K562 (cell line): Measurements from ENCODE around the gene GRPEL2. TPM values are rescaled to one million over a fixed set of nuclear protein-coding genes. Genes with fewer than 3 reads are reported as not detected.

ENCODE experiments used
- ATF1 ChIP-seq, 2 experiments: fragments of 450-650 bp in 1 of 2; IDR thresholded peaks; 2 replicates each; pipeline ENCODE4 v1.6.1; 2016; ENCODE audit warnings: missing compliant biosample characterization in 1 of 2, missing genetic modification characterization in 1 of 2
- BRD9 ChIP-seq: fragments of 450-650 bp; IDR thresholded peaks from 2 replicates; pipeline ENCODE4 v1.6.1; 2018; ENCODE audit warnings: low read depth; ENCODE audit not compliant: partially characterized antibody
- DLX4 ChIP-seq: fragments of 250-450 bp; sonication (Bioruptor Pico); IDR thresholded peaks from 2 replicates; pipeline ENCODE4 v1.6.1; 2021; ENCODE audit warnings: mild to moderate bottlenecking
- E2F3 ChIP-seq: fragments of 250-450 bp; sonication (Bioruptor Pico); IDR thresholded peaks from 2 replicates; pipeline ENCODE4 v1.4.0; 2020; ENCODE audit warnings: mild to moderate bottlenecking
- HDAC8 ChIP-seq: fragments of 450-650 bp; IDR thresholded peaks from 2 replicates; pipeline ENCODE4 v1.6.1; 2016; ENCODE audit warnings: mild to moderate bottlenecking, missing genetic modification characterization, moderate library complexity, missing compliant biosample characterization
- HNRNPL ChIP-seq: fragments of 200-400 bp; formaldehyde crosslinking; IDR thresholded peaks from 2 replicates; pipeline ENCODE4 v1.6.1; 2017; ENCODE audit warnings: low read depth, mild to moderate bottlenecking, low read length
- KAT2B ChIP-seq: IDR thresholded peaks from one replicate; pipeline ENCODE4 v1.6.1; 2012; ENCODE audit warnings: low read depth, mild to moderate bottlenecking, control low read depth, inconsistent platforms, low read length, moderate library complexity
- KLF16 ChIP-seq: IDR thresholded peaks from 2 replicates; pipeline ENCODE4 v1.6.1; 2016; ENCODE audit warnings: antibody characterized with exemption
- MAFG ChIP-seq: fragments of 450-650 bp; conservative IDR thresholded peaks from 2 replicates; pipeline ENCODE4 v1.6.1; 2016; ENCODE audit warnings: missing genetic modification characterization, missing compliant biosample characterization
- MIER1 ChIP-seq: fragments of 450-650 bp; IDR thresholded peaks from 2 replicates; pipeline ENCODE4 v1.6.1; 2016; ENCODE audit warnings: antibody characterized with exemption, mild to moderate bottlenecking, low read depth
- MTA2 ChIP-seq: fragments of 450-650 bp; IDR thresholded peaks from 2 replicates; pipeline ENCODE4 v1.6.1; 2016; ENCODE audit warnings: low read depth
- MYNN ChIP-seq, 2 experiments: sonication (generic); formaldehyde crosslinking in 1 of 2; IDR thresholded peaks; 2 replicates each; pipeline versions ENCODE4 v1.5.0 to v1.6.1; 2016 to 2020; ENCODE audit warnings: antibody characterized with exemption in 1 of 2, missing genetic modification reagents in 1 of 2
- NONO ChIP-seq, 2 experiments: fragments of 200-400 bp in 1 of 2; fragments of 450-650 bp in 1 of 2; formaldehyde crosslinking in 1 of 2; IDR thresholded peaks; 2 replicates each; pipeline ENCODE4 v1.6.1; 2017; ENCODE audit warnings: low read depth in 2 of 2, mild to moderate bottlenecking in 2 of 2, moderate library complexity in 2 of 2, low read length in 1 of 2
- POLR2AphosphoS2 ChIP-seq: IDR thresholded peaks from 2 replicates; pipeline ENCODE4 v1.6.1; 2012; ENCODE audit warnings: low read length, improper control_type of control experiment
- PRPF4 ChIP-seq: fragments of 200-400 bp; formaldehyde crosslinking; IDR thresholded peaks from one replicate; pipeline ENCODE4 v1.6.1; 2017; ENCODE audit warnings: low read length, low read depth, mild to moderate bottlenecking; ENCODE audit not compliant: insufficient read depth, poor library complexity, severe bottlenecking
- XRCC5 ChIP-seq: fragments of 200-400 bp; formaldehyde crosslinking; IDR thresholded peaks from 2 replicates; pipeline ENCODE4 v1.6.1; 2017; ENCODE audit warnings: low read depth, mild to moderate bottlenecking, low read length
- ZBTB8A ChIP-seq: fragments of 450-650 bp; IDR thresholded peaks from 2 replicates; pipeline ENCODE4 v1.6.1; 2018; ENCODE audit warnings: mild to moderate bottlenecking, moderate library complexity; ENCODE audit not compliant: partially characterized antibody
- ZC3H4 ChIP-seq: sonication (generic); formaldehyde crosslinking; IDR thresholded peaks from 2 replicates; pipeline ENCODE4 v1.9.0; 2021; ENCODE audit warnings: missing genetic modification reagents, borderline replicate concordance
- ZMIZ1 ChIP-seq, 2 experiments: fragments of 150-350 bp in 1 of 2; IDR thresholded peaks; 2 replicates each; pipeline ENCODE4 v1.6.1; 2012 to 2016; ENCODE audit warnings: low read depth in 2 of 2, low read length in 2 of 2, mild to moderate bottlenecking in 1 of 2, moderate library complexity in 1 of 2
- ZNF184 ChIP-seq: sonication (generic); formaldehyde crosslinking; IDR thresholded peaks from 2 replicates; pipeline ENCODE4 v1.5.0; 2020; ENCODE audit warnings: missing genetic modification reagents
- ZNF24 ChIP-seq: fragments of 450-650 bp; IDR thresholded peaks from 2 replicates; pipeline ENCODE4 v1.6.1; 2016
- ZNF316 ChIP-seq: fragments of 450-650 bp; IDR thresholded peaks from 2 replicates; pipeline ENCODE4 v1.6.1; 2016
- ZNF583 ChIP-seq: fragments of 250-450 bp; sonication (Bioruptor Pico); IDR thresholded peaks from 2 replicates; pipeline ENCODE4 v1.4.0; 2020
- ZNF696 ChIP-seq: fragments of 250-450 bp; sonication (Bioruptor Pico); conservative IDR thresholded peaks from 2 replicates; pipeline ENCODE4 v1.4.0; 2020; ENCODE audit warnings: mild to moderate bottlenecking, moderate library complexity
- polyA plus RNA-seq, 8 experiments: library from polyadenylated mRNA; depleted of rRNA in 4 of 8; stranded (reverse) in 5 of 8; unstranded in 3 of 8; fragments of >200 nt; fragmentation: Nextera tagmentation in 2 of 8; fragmentation: Illumina TruSeq in 1 of 8; extraction: Ambion mirVana in 2 of 8; extraction: Trizol in 1 of 8; gene quantifications; 2 replicates each; pipeline versions ENCODE4 v1.2.1 to v1.2.3, GENCODE V29; 2011 to 2014; ENCODE audit warnings: inconsistent platforms in 1 of 8, missing spikeins in 1 of 8
- total RNA-seq, 7 experiments: library from RNA; depleted of rRNA in 6 of 7; stranded (reverse); fragments of >200 nt in 6 of 7; fragmentation: Illumina TruSeq in 2 of 7; extraction: Trizol in 2 of 7; gene quantifications; 2 replicates each; pipeline versions ENCODE4 v1.2.1 to v1.2.3, GENCODE V29; 2011 to 2021; ENCODE audit warnings: low replicate concordance in 1 of 7
- TF ChIP-seq, protein P1 (sequence below): fragments of 250-450 bp; sonication (Bioruptor Pico); IDR thresholded peaks from 2 replicates; pipeline ENCODE4 v1.8.0; 2022; ENCODE audit warnings: inconsistent platforms, mild to moderate bottlenecking, moderate library complexity, borderline replicate concordance
- TF ChIP-seq, protein P2 (sequence below): fragments of 250-450 bp; sonication (Bioruptor Pico); IDR thresholded peaks from 2 replicates; pipeline ENCODE4 v1.8.0; 2021; ENCODE audit warnings: moderate library complexity, mild to moderate bottlenecking, inconsistent platforms

GRPEL2 gene
- total and polyA plus RNA-seq, 9 of the 15 experiments (the other 6 are each of a cell fraction or from before 2014, with no cell fraction given) = 11.2 to 40.5 (median 25.8) TPM

DNA sequence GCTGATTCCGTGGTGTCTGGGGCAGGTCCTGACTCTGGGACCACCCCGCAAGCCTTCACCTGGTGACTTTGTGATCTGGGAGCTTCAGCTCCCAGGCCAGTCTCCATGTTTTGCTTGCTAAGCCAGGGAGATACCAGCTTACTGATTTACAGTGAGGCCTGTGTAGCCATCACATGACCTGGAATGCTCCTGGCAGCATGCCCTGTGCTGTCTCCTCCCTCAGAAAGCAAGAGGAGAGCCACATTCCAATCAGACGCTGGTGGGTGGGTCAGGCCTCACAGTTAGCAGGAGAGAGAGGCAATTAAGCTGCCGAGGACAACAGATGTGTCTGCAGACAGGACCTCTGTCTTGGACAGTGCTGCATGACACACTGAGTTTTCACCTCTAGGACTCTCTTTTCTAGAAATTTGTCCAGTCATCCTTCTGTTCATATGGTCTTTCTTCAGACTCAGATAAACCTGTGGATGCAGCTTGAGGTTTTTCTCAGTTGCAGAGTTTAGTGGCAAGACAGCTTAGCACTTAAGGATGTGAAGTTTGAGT is 24.4 kb upstream of the GRPEL2 start (continued):
- TF ChIP-seq KAT2B (no peak), ZBTB8A (no peak), E2F3 (CRISPR knock-in tag) (no peak), HNRNPL (no peak), NONO (IDR thresholded peaks at IDR 0.05; ENCODE audit: low read depth in 2 of 2, low read length in 1 of 2) (no peak), MYNN (IDR thresholded peaks at IDR 0.05) (no peak), MYNN (CRISPR knock-in tag; IDR thresholded peaks at IDR 0.05) (no peak), KLF16 (no peak), XRCC5 (no peak), ZNF24 (peak; percentile 24; the same call in 1 of the 2 replicates), HDAC8 (no peak), ZNF696 (CRISPR knock-in tag) (no peak), DLX4 (CRISPR knock-in tag) (no peak), ZMIZ1 (IDR thresholded peaks at IDR 0.05; ENCODE audit: low read depth in 2 of 2, low read length in 2 of 2) (no peak), ATF1 (CRISPR knock-in tag; IDR thresholded peaks at IDR 0.05) (no peak), ATF1 (tag; IDR thresholded peaks at IDR 0.05) (peak; percentile 68), ZC3H4 (no peak), ZNF583 (CRISPR knock-in tag) (no peak; the same call in 1 of the 2 replicates), ZNF316 (peak; percentile 99), MAFG (tag) (peak; percentile 99), POLR2AphosphoS2 (no peak), MTA2 (peak; percentile 54), MIER1 (no peak), ZNF184 (CRISPR knock-in tag) (no peak), PRPF4 (no peak), BRD9 (no peak)
- TF ChIP-seq, protein P1, sequence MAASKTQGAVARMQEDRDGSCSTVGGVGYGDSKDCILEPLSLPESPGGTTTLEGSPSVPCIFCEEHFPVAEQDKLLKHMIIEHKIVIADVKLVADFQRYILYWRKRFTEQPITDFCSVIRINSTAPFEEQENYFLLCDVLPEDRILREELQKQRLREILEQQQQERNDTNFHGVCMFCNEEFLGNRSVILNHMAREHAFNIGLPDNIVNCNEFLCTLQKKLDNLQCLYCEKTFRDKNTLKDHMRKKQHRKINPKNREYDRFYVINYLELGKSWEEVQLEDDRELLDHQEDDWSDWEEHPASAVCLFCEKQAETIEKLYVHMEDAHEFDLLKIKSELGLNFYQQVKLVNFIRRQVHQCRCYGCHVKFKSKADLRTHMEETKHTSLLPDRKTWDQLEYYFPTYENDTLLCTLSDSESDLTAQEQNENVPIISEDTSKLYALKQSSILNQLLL (CRISPR knock-in tag) = no peak
- TF ChIP-seq, protein P2, sequence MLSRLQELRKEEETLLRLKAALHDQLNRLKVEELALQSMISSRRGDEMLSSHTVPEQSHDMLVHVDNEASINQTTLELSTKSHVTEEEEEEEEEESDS = no peak
